Hepatocyte (in vitro differentiated cells): ENCODE measurements around the gene SLC34A3. TPM values are rescaled to one million over a fixed set of nuclear protein-coding genes. Genes with fewer than 3 reads are reported as not detected.

ENCODE experiments used
- DNase-seq: peaks from one replicate; pipeline ENCODE4 v3.0.0-alpha.2; 2016; ENCODE audit warnings: low spot score
- H2AFZ ChIP-seq: fragments of 200-600 bp; sonication (generic); 2 replicates; pipeline ENCODE4 v1.6.0; 2016; ENCODE audit warnings: antibody characterized with exemption, mild to moderate bottlenecking
- H3K27ac ChIP-seq: fragments of 200-600 bp; sonication (generic); 2 replicates; pipeline ENCODE4 v1.5.1; 2016; ENCODE audit warnings: mild to moderate bottlenecking
- H3K27me3 ChIP-seq: fragments of 200-600 bp; sonication (generic); 2 replicates; pipeline ENCODE4 v1.6.1; 2016
- H3K36me3 ChIP-seq: fragments of 200-600 bp; sonication (generic); replicated peaks from 2 replicates; pipeline ENCODE4 v1.5.1; 2016; ENCODE audit warnings: low read depth; ENCODE audit not compliant: insufficient read depth
- H3K4me1 ChIP-seq: fragments of 200-600 bp; sonication (generic); 2 replicates; pipeline ENCODE4 v1.5.1; 2016; ENCODE audit warnings: mild to moderate bottlenecking, moderate library complexity; ENCODE audit not compliant: insufficient read depth
- H3K4me2 ChIP-seq: fragments of 200-600 bp; sonication (generic); 2 replicates; pipeline ENCODE4 v1.6.0; 2016
- H3K4me3 ChIP-seq: fragments of 200-600 bp; sonication (generic); 2 replicates; pipeline ENCODE4 v1.5.1; 2016; ENCODE audit warnings: mild to moderate bottlenecking
- H3K79me2 ChIP-seq: fragments of 200-600 bp; sonication (generic); 2 replicates; pipeline ENCODE4 v1.6.0; 2017; ENCODE audit warnings: mild to moderate bottlenecking
- H3K9me2 ChIP-seq: fragments of 200-600 bp; sonication (generic); replicated peaks from 2 replicates; pipeline ENCODE4 v1.6.0; 2017; ENCODE audit warnings: mild to moderate bottlenecking; ENCODE audit not compliant: insufficient read depth
- H3K9me3 ChIP-seq: fragments of 200-600 bp; sonication (generic); 2 replicates; pipeline ENCODE4 v1.5.1; 2016; ENCODE audit warnings: low read depth, mild to moderate bottlenecking
- H4K20me1 ChIP-seq: fragments of 200-600 bp; sonication (generic); 2 replicates; pipeline ENCODE4 v1.6.0; 2016; ENCODE audit warnings: mild to moderate bottlenecking; ENCODE audit not compliant: insufficient read depth, poor library complexity, severe bottlenecking
- CTCF ChIP-seq: fragments of 200-600 bp; sonication (generic); IDR thresholded peaks from 2 replicates; pipeline ENCODE4 v1.5.1; 2016; ENCODE audit warnings: antibody characterized with exemption, mild to moderate bottlenecking; ENCODE audit not compliant: poor library complexity
- EZH2 ChIP-seq: fragments of 200-600 bp; sonication (generic); IDR thresholded peaks from 2 replicates; pipeline ENCODE4 v1.6.1; 2016; ENCODE audit warnings: antibody characterized with exemption, mild to moderate bottlenecking, borderline replicate concordance
- EZH2phosphoT487 ChIP-seq: fragments of 200-600 bp; sonication (generic); IDR thresholded peaks from one replicate; pipeline ENCODE4 v1.6.1; 2018; ENCODE audit warnings: antibody characterized with exemption, mild to moderate bottlenecking, low read depth, moderate library complexity; ENCODE audit not compliant: unreplicated experiment, severe bottlenecking
- WGBS: methylation state at CpG from one replicate; pipeline ENCODE4 v1.1.6; 2016; ENCODE audit warnings: low lambda C conversion rate; ENCODE audit errors: missing lambda C conversion rate; 5-methylcytosine and 5-hydroxymethylcytosine counted together
- polyA plus RNA-seq: library from polyadenylated mRNA; unstranded; fragments of >200 nt; fragmentation: Nextera tagmentation; extraction: Ambion mirVana; gene quantifications from 2 replicates; pipeline ENCODE4 v1.2.1, GENCODE V29; 2016
- total RNA-seq: library from RNA; depleted of rRNA; stranded (reverse); fragments of >200 nt; gene quantifications from 2 replicates; pipeline ENCODE4 v1.2.3, GENCODE V29; 2014

Gene SLC34A3
- total and polyA plus RNA-seq, 2 experiments from 2014 or later, result 2.7 to 4.7 TPM

- Histone ChIP-seq H3K79me2 (no peaks in the 10 kb centered on the region), H3K9me3 (no peaks in the 10 kb centered on the region), H3K4me3 (no peak overlapping the region), H3K27me3 (no peaks in the 10 kb centered on the region), H3K27ac (no peak overlapping the region), H4K20me1 (no peaks in the 10 kb centered on the region), H3K4me1 (no peaks in the 10 kb centered on the region), H3K4me2 (no peak overlapping the region), H3K9me2 (no peaks in the 10 kb centered on the region), H3K36me3 (no peaks in the 10 kb centered on the region), H2AFZ (no peak overlapping the region)
- 94% methylated on average over 29 of the region's 29 CpGs for WGBS
- TF ChIP-seq CTCF (no peak), EZH2 (no peak), EZH2phosphoT487 (no peak)
- DNase-seq, result no peak
These were observed 34.9 kb downstream of the SLC34A3 start for GRCh38 chr9:137265496-137266161.

- Histone ChIP-seq H3K27ac (no peak overlapping the region), H3K4me1 (no peaks in the 10 kb centered on the region), H3K4me3 (no peak overlapping the region), H3K9me3 (no peaks in the 10 kb centered on the region), H2AFZ (no peak overlapping the region), H3K27me3 (no peaks in the 10 kb centered on the region), H3K36me3 (no peaks in the 10 kb centered on the region), H3K9me2 (no peaks in the 10 kb centered on the region), H3K79me2 (no peaks in the 10 kb centered on the region), H3K4me2 (no peak overlapping the region), H4K20me1 (no peaks in the 10 kb centered on the region)
- TF ChIP-seq CTCF (no peak), EZH2phosphoT487 (no peak), EZH2 (no peak)
- 95% methylated on average over 15 of the region's 15 CpGs for WGBS
- DNase-seq, result peak; percentile 4
These were observed 35.4 kb downstream of the SLC34A3 start for GRCh38 chr9:137266162-137266527.

GRCh38 chr9:137266585-137267453 is 36.1 kb downstream of the SLC34A3 start:
- no peak for TF ChIP-seq CTCF
- TF ChIP-seq EZH2, result no peak
- TF ChIP-seq EZH2phosphoT487, result no peak
- no peaks in the 10 kb centered on the region for H3K27me3 ChIP-seq
- 95% methylated on average over 27 of the region's 34 CpGs for WGBS
- no peaks in the 10 kb centered on the region for H3K4me1 ChIP-seq
- H3K4me3 ChIP-seq, result no peak overlapping the region
- no peaks in the 10 kb centered on the region for H4K20me1 ChIP-seq
- H3K27ac ChIP-seq, result no peak overlapping the region
- no peaks in the 10 kb centered on the region for H3K9me2 ChIP-seq
- no peaks in the 10 kb centered on the region for H3K79me2 ChIP-seq
- no peaks in the 10 kb centered on the region for H3K9me3 ChIP-seq
- no peak overlapping the region for H2AFZ ChIP-seq
- no peaks in the 10 kb centered on the region for H3K36me3 ChIP-seq
- no peak for DNase-seq
- no peak overlapping the region for H3K4me2 ChIP-seq
